Measurements from ENCODE around the gene WDR86. TPM values are rescaled to one million over a fixed set of nuclear protein-coding genes. Genes with fewer than 3 reads are reported as not detected.

The WDR86 gene
- total RNA-seq, 1 donor from 2014 or later = 70.5 TPM

DNA sequence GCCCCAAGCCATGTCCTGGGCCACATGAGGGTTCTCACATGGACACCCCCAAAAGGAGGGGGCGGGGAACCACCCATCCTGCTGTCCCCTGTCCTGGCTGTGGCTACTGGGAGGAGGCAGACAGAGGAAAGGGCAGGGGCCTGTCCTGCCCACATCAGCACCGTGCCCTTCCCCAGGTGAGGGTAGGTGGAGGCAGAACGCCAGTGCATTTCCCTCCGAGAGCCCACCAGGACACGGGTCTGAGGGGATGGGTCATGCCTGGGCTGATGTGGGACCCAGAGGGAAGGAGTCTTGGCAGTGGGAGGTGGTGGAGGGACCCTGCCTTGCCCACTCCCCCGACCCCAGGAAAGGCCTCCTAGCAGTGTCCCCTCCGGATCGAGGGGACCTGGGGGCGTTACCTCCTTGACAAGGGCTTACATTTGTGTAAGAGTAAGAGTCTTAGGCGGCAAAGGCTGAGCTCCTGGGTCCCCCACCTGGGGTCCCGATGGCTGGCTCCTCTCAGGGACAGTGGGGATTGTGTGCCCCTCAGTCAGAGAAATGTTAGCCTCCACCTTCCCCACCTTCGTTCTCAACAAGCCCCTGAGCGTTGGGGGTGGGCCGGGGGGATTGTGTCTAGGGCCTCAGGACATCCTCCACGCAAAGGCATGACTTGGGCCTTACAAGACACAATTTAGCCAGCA lies 24.0 kb upstream of the WDR86 start:
- H3K4me3 Mint-ChIP-seq (ENCODE audit: unreplicated experiment) = no peak overlapping the region
- H3K36me3 Mint-ChIP-seq (ENCODE audit: unreplicated experiment) = no peaks in the 10 kb centered on the region
- TF ChIP-seq, protein P1, sequence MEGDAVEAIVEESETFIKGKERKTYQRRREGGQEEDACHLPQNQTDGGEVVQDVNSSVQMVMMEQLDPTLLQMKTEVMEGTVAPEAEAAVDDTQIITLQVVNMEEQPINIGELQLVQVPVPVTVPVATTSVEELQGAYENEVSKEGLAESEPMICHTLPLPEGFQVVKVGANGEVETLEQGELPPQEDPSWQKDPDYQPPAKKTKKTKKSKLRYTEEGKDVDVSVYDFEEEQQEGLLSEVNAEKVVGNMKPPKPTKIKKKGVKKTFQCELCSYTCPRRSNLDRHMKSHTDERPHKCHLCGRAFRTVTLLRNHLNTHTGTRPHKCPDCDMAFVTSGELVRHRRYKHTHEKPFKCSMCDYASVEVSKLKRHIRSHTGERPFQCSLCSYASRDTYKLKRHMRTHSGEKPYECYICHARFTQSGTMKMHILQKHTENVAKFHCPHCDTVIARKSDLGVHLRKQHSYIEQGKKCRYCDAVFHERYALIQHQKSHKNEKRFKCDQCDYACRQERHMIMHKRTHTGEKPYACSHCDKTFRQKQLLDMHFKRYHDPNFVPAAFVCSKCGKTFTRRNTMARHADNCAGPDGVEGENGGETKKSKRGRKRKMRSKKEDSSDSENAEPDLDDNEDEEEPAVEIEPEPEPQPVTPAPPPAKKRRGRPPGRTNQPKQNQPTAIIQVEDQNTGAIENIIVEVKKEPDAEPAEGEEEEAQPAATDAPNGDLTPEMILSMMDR (IDR thresholded peaks at IDR 0.05; ENCODE audit: partially characterized antibody, unreplicated experiment) = no peak
- no peak overlapping the region for H3K27ac Mint-ChIP-seq (ENCODE audit: unreplicated experiment)
- no peaks in the 10 kb centered on the region for H3K27me3 Mint-ChIP-seq (ENCODE audit: unreplicated experiment)
- peaks cover 2% of the 10 kb centered on the region for H3K4me1 Mint-ChIP-seq (ENCODE audit: low read depth, unreplicated experiment)
- H3K9me3 Mint-ChIP-seq (ENCODE audit: unreplicated experiment) = peaks cover 5% of the 10 kb centered on the region
- no peak for DNase-seq

DNA sequence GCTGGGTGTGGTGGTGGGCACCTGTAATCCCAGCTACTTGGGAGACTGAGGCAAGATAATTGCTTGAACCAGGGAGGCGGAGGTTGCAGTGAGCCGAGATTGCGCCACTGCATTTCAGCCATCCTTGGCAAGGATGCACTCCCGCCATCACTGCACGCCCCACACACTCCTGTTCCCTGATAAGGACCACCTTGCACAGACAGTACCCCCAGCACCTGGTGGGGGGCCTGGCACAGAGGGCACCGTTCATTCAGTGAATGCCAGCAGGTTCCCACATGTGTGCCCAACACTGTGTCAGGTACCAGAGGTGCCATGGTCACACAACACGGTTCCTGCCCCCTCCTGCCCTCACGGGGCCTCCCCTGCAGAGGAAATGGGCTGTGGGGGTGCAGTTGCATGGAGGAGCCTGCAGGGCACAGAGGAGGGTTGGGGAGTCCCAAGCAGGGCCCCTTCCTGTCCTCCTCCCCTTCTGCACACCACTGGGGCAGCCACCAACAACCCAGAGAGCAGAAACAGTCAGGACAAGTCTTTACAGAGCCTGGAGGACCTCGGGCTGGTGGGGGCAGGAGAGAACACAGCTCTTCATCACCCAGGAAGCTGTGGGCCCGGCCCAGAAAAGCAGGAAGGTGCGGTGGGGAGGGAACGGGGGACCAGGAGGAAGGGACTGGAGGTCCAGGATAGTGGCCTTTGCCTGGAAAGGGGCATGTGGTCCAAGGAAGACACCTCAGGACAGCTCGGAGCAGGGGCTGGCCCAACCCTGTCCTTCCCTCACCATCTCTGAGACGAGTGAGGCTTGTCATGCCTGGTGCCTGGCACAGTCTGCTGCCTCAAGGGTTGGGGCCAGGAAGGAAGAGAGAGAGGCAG lies 23.1 kb upstream of the WDR86 start:
- DNase-seq = no peak
- no peaks in the 10 kb centered on the region for H3K36me3 Mint-ChIP-seq (ENCODE audit: unreplicated experiment)
- no peak overlapping the region for H3K4me3 Mint-ChIP-seq (ENCODE audit: unreplicated experiment)
- H3K9me3 Mint-ChIP-seq (ENCODE audit: unreplicated experiment) = peaks cover 5% of the 10 kb centered on the region
- peaks cover 6% of the 10 kb centered on the region for H3K4me1 Mint-ChIP-seq (ENCODE audit: low read depth, unreplicated experiment)
- no peaks in the 10 kb centered on the region for H3K27me3 Mint-ChIP-seq (ENCODE audit: unreplicated experiment)
- H3K27ac Mint-ChIP-seq (ENCODE audit: unreplicated experiment) = no peak overlapping the region
- TF ChIP-seq, protein P1 (IDR thresholded peaks at IDR 0.05; ENCODE audit: partially characterized antibody, unreplicated experiment) = peak; percentile 13

DNA sequence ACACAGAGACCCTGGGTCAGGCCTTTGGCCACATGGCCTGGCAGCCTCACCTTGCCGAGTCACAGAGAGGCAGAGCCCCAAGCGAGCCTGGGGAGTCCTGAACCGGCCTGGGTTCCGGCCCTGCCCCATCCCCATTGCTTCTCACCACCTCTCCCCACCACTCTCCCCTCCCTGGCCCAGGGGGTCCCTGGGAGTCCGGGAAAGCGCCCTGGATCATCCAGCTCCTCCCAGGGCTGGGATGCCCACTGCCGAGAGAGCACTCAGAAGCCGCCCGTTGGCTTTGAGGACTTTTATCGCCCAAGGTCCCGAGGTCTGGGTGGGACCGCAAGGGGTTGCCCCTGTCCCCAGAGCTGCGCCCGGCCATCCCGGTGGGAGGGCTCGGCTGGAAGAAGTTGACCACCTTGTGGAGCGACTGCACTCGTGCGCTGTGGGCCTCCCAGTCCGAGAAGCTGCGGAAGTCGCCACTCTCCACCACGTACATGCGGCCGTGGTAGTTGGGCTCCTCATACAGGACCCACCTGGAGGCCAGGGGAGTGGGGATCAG lies 22.0 kb upstream of the WDR86 start:
- H3K36me3 Mint-ChIP-seq (ENCODE audit: unreplicated experiment) = no peaks in the 10 kb centered on the region
- peaks cover 5% of the 10 kb centered on the region for H3K9me3 Mint-ChIP-seq (ENCODE audit: unreplicated experiment)
- no peak overlapping the region for H3K4me3 Mint-ChIP-seq (ENCODE audit: unreplicated experiment)
- TF ChIP-seq, protein P1 (IDR thresholded peaks at IDR 0.05; ENCODE audit: partially characterized antibody, unreplicated experiment) = no peak
- peaks cover 6% of the 10 kb centered on the region for H3K4me1 Mint-ChIP-seq (ENCODE audit: low read depth, unreplicated experiment)
- no peak for DNase-seq
- no peak overlapping the region for H3K27ac Mint-ChIP-seq (ENCODE audit: unreplicated experiment)
- H3K27me3 Mint-ChIP-seq (ENCODE audit: unreplicated experiment) = peaks cover 1% of the 10 kb centered on the region

DNA sequence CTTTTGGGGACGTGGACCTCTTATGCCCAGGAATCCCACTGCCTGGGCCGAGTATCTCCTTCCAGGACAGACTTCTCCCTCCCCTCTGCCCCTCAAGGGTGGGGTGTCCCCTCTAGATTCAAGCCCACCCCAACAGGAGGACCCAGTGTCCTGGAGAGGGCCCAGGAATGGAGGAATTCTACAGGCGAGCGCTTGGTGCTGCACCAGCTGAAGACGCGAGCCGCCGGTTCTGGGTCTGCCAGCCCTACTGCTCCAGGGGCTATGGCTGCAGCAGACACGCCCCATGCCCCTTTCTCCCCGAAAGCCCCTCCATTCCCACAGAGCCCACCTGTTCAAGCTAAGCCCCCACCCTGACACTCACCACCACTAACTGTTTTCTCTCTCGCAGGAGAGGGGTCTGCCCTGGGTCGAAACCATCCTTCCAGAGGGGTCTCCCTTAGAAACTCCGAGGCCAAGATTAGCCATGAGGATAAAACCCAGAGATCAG lies 21.5 kb upstream of the WDR86 start:
- H3K9me3 Mint-ChIP-seq (ENCODE audit: unreplicated experiment) = peaks cover 5% of the 10 kb centered on the region
- peaks cover 3% of the 10 kb centered on the region for H3K4me1 Mint-ChIP-seq (ENCODE audit: low read depth, unreplicated experiment)
- no peak overlapping the region for H3K27ac Mint-ChIP-seq (ENCODE audit: unreplicated experiment)
- DNase-seq = no peak
- H3K4me3 Mint-ChIP-seq (ENCODE audit: unreplicated experiment) = no peak overlapping the region
- peaks cover 1% of the 10 kb centered on the region for H3K27me3 Mint-ChIP-seq (ENCODE audit: unreplicated experiment)
- TF ChIP-seq, protein P1 (IDR thresholded peaks at IDR 0.05; ENCODE audit: partially characterized antibody, unreplicated experiment) = no peak
- H3K36me3 Mint-ChIP-seq (ENCODE audit: unreplicated experiment) = no peaks in the 10 kb centered on the region

All from glutamatergic neuron (in vitro differentiated cells).